Transverse colon (tissue), 3 donors: Measurements from ENCODE around the gene PHYHD1.

ENCODE experiments used
- CTCF ChIP-seq, 5 experiments: fragments of 200-600 bp in 3 of 5; fragments of 450-650 bp in 2 of 5; sonication (generic) in 3 of 5; IDR thresholded peaks; 1 replicate in 2 of 5; 2 replicates in 3 of 5; pipeline ENCODE4 v1.5.1; 2016 to 2017; ENCODE audit warnings: antibody characterized with exemption in 5 of 5, inconsistent platforms in 3 of 5, mild to moderate bottlenecking in 2 of 5, moderate library complexity in 1 of 5
- EP300 ChIP-seq: sonication (generic); formaldehyde crosslinking; IDR thresholded peaks from one replicate; pipeline ENCODE4 v1.6.1; 2017; ENCODE audit warnings: antibody characterized with exemption, low read depth
- POLR2A ChIP-seq: fragments of 450-650 bp; IDR thresholded peaks from one replicate; pipeline ENCODE4 v1.6.1; 2016; ENCODE audit warnings: antibody characterized with exemption, mild to moderate bottlenecking, moderate library complexity

GRCh38 chr9:128902351-128903078, 18.3 kb upstream of the PHYHD1 start:
- no peak for TF ChIP-seq CTCF (IDR thresholded peaks at IDR 0.05)
- no peak for TF ChIP-seq EP300
- peak; percentile 78 for TF ChIP-seq POLR2A
